ENCODE measurements around the gene TTC12.

TTC12 gene

GRCh38 chr11:113401718-113402117, 87.3 kb downstream of the TTC12 start:
- Mint-ChIP-seq H3K27me3 (ENCODE audit: low read depth) (peaks cover 4% of the 10 kb centered on the region), H3K4me3 (no peak overlapping the region), H3K36me3 (ENCODE audit: low read depth) (no peaks in the 10 kb centered on the region), H3K9me3 (no peaks in the 10 kb centered on the region), H3K27ac (no peak overlapping the region), H3K4me1 (ENCODE audit: low read depth) (no peaks in the 10 kb centered on the region)
- DNase-seq (ENCODE audit: low spot score) = no peak

GRCh38 chr11:113404859-113405430, 90.6 kb downstream of the TTC12 start:
- Mint-ChIP-seq H3K27me3 (ENCODE audit: low read depth) (peaks cover 4% of the 10 kb centered on the region), H3K27ac (no peak overlapping the region), H3K4me3 (no peak overlapping the region), H3K4me1 (ENCODE audit: low read depth) (no peaks in the 10 kb centered on the region), H3K9me3 (no peaks in the 10 kb centered on the region), H3K36me3 (ENCODE audit: low read depth) (no peaks in the 10 kb centered on the region)
- DNase-seq (ENCODE audit: low spot score) = no peak

DNA sequence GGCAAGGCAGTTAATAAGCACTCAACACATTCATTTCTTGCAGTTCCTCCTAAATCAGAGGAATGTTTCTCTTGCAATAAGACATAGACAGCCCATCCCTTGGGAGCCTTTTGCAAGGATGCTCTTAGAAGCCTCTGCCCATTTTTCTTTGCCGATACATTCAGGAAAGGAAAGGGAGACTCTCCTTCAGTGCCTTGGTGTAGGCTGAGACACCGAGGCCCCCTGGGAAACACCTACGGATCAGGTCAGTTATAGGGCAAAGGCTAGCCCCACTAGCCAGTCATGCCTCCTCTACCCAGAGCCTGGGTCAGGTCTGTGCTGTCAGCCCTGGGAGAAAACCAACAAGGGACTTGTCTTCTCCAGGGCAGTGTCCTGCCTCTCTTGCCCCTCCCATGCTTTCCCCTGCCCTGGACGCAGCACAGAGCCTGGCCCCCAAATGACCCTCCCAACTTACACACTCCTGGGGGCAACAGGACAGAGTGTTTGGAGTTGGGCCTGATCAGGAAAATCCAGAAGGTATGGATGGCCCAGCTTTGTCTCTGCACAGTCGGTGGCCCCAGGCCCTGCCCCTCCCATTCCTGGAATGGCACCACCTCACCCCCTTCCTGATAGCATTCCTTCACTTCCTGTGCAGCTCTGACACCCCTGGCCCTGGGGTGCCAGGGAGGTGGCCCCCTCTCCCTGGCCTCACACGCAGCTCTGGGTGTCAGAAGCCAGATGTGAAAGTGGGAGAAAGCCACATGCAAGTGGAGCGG, 91.5 kb downstream of the TTC12 start:
- Mint-ChIP-seq H3K9me3 (no peaks in the 10 kb centered on the region), H3K4me1 (ENCODE audit: low read depth) (no peaks in the 10 kb centered on the region), H3K27ac (no peak overlapping the region), H3K27me3 (ENCODE audit: low read depth) (peaks cover 4% of the 10 kb centered on the region), H3K4me3 (no peak overlapping the region), H3K36me3 (ENCODE audit: low read depth) (no peaks in the 10 kb centered on the region)
- no peak for DNase-seq (ENCODE audit: low spot score)

GRCh38 chr11:113407163-113407562, 92.8 kb downstream of the TTC12 start:
- DNase-seq (ENCODE audit: low spot score) = no peak
- H3K9me3 Mint-ChIP-seq = no peaks in the 10 kb centered on the region
- no peak overlapping the region for H3K27ac Mint-ChIP-seq
- H3K4me3 Mint-ChIP-seq = no peak overlapping the region
- H3K4me1 Mint-ChIP-seq (ENCODE audit: low read depth) = no peaks in the 10 kb centered on the region
- no peaks in the 10 kb centered on the region for H3K36me3 Mint-ChIP-seq (ENCODE audit: low read depth)
- H3K27me3 Mint-ChIP-seq (ENCODE audit: low read depth) = peaks cover 4% of the 10 kb centered on the region

DNA sequence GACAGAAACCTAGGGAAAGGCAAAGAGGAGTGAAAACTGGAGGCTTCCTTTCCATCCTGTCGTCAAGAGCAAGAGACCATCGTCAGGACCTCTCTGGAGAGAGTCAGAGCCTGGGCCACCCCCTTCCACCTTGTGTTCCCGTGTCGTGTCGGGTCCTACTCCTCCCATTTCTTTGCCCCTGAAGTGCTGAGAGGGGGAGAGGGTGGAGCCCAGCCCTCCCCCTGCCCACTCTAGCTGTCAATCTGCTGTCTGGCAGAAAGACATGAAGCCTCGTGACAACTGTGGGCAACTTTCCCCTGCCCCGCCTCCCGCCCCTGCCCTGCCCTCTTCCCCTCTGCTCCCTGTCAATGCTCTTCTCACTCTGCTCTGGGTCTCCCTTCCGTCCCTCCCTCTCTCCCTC, 93.8 kb downstream of the TTC12 start:
- H3K27me3 Mint-ChIP-seq (ENCODE audit: low read depth) = peaks cover 4% of the 10 kb centered on the region
- H3K27ac Mint-ChIP-seq = no peak overlapping the region
- H3K4me3 Mint-ChIP-seq = no peak overlapping the region
- no peaks in the 10 kb centered on the region for H3K36me3 Mint-ChIP-seq (ENCODE audit: low read depth)
- DNase-seq (ENCODE audit: low spot score) = no peak
- no peaks in the 10 kb centered on the region for H3K4me1 Mint-ChIP-seq (ENCODE audit: low read depth)
- H3K9me3 Mint-ChIP-seq = no peaks in the 10 kb centered on the region

DNA sequence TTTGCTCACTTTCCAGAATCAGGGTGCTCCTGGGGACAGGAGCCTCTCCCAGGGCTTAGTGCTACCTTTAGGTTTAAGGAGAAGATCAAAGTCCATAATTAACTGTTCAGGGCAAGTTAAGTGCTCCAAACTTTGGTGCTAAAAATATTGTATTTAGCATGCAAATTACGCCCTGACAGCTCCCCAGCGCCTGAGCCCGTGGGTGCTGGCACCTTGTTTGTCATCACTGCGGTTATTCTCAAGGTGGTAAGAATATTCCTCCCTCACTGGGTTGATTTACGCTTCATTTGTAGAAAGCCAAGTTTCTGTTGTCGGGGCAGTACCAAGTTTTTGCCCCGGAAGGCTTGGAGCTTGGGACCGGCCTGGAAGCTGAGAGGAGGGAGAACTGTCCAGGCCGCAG, 94.5 kb downstream of the TTC12 start:
- no peaks in the 10 kb centered on the region for H3K4me1 Mint-ChIP-seq (ENCODE audit: low read depth)
- H3K27ac Mint-ChIP-seq = no peak overlapping the region
- no peaks in the 10 kb centered on the region for H3K36me3 Mint-ChIP-seq (ENCODE audit: low read depth)
- DNase-seq (ENCODE audit: low spot score) = no peak
- H3K9me3 Mint-ChIP-seq = no peaks in the 10 kb centered on the region
- no peak overlapping the region for H3K4me3 Mint-ChIP-seq
- peaks cover 4% of the 10 kb centered on the region for H3K27me3 Mint-ChIP-seq (ENCODE audit: low read depth)

DNA sequence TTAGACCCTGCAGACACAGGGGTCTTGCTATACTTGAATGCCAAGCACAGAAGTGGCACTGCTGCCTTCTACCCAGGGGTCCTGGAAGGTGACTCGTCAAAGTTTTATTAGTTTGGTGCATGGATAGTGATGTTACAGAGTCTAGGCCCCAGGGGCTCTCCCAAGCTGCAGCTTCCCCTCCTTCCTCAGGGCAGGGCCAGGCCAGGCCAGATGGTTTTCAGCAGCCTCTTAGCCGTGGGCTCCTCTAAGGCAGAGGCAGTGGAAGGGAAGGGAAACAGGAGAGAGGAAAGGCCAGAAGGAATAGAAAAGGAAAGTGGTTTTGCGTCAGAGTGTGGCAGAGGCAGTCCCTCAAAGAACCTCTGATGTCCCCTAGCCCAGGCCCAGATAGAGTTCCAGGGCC, 95.1 kb downstream of the TTC12 start:
- Mint-ChIP-seq H3K27ac (no peak overlapping the region), H3K36me3 (ENCODE audit: low read depth) (no peaks in the 10 kb centered on the region), H3K4me1 (ENCODE audit: low read depth) (no peaks in the 10 kb centered on the region), H3K27me3 (ENCODE audit: low read depth) (peaks cover 4% of the 10 kb centered on the region), H3K4me3 (no peak overlapping the region), H3K9me3 (no peaks in the 10 kb centered on the region)
- no peak for DNase-seq (ENCODE audit: low spot score)

DNA sequence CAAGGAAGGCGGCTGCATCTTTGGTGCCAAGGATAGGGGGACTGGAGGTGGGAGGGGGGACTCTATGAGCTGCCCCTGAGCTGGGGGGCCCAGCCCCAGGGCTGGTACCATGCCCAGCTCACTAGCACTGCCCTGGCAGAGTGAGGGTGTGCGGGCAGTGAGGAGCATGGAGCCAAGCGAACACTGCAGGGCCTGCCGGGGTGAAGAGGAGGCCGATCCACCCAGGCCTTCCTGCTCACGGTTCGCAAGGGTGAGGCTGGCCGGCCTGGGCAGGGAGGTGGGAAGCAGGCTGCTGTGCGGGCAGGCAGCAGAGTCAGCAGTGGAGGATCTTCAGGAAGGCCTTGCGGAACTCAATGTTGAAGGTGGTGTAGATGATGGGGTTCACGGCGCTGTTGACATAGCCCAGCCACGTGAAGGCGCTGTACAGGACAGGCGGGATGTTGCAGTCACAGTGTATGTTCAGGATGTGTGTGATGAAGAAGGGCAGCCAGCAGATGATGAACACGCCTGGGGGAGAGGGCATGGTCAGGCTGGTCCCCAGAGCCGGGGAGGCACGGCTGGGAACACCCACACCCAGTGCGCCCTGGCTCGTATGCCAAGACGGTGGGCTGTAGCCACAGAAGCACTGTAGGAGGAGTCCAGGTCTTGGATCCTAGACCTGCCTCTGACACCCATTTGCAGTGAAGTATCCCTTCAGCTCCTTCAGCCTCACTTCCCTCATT, 96.2 kb downstream of the TTC12 start:
- Mint-ChIP-seq H3K9me3 (no peaks in the 10 kb centered on the region), H3K27me3 (ENCODE audit: low read depth) (no peaks in the 10 kb centered on the region), H3K27ac (no peak overlapping the region), H3K4me3 (no peak overlapping the region), H3K36me3 (ENCODE audit: low read depth) (no peaks in the 10 kb centered on the region), H3K4me1 (ENCODE audit: low read depth) (no peaks in the 10 kb centered on the region)
- DNase-seq (ENCODE audit: low spot score) = no peak

- no peaks in the 10 kb centered on the region for H3K9me3 Mint-ChIP-seq
- no peak overlapping the region for H3K4me3 Mint-ChIP-seq
- H3K27me3 Mint-ChIP-seq (ENCODE audit: low read depth) = no peaks in the 10 kb centered on the region
- H3K27ac Mint-ChIP-seq = no peak overlapping the region
- H3K36me3 Mint-ChIP-seq (ENCODE audit: low read depth) = no peaks in the 10 kb centered on the region
- DNase-seq (ENCODE audit: low spot score) = no peak
- no peaks in the 10 kb centered on the region for H3K4me1 Mint-ChIP-seq (ENCODE audit: low read depth)
These were observed 97.2 kb downstream of the TTC12 start for GRCh38 chr11:113411536-113411935.

DNA sequence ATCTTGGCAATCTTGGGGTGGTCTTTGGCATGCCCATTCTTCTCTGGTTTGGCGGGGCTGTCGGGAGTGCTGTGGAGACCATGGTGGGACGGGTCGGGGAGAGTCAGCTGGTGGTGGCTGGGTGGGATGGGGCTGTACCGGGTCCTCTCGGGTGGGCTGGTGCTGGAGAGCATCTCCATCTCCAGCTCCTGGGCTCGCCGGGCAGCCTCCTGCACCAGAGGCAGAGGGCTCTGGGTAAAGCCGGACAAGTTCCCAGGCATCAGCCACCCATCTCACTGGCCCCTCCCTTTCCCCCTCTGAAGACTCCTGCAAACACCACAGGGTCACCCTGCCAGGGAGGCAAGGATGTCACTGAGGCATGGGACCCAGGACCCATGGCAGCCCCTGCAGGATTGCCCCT, 98.3 kb downstream of the TTC12 start:
- H3K27ac Mint-ChIP-seq = no peak overlapping the region
- no peaks in the 10 kb centered on the region for H3K4me1 Mint-ChIP-seq (ENCODE audit: low read depth)
- H3K9me3 Mint-ChIP-seq = no peaks in the 10 kb centered on the region
- H3K27me3 Mint-ChIP-seq (ENCODE audit: low read depth) = no peaks in the 10 kb centered on the region
- H3K36me3 Mint-ChIP-seq (ENCODE audit: low read depth) = no peaks in the 10 kb centered on the region
- H3K4me3 Mint-ChIP-seq = no peak overlapping the region
- no peak for DNase-seq (ENCODE audit: low spot score)

DNA sequence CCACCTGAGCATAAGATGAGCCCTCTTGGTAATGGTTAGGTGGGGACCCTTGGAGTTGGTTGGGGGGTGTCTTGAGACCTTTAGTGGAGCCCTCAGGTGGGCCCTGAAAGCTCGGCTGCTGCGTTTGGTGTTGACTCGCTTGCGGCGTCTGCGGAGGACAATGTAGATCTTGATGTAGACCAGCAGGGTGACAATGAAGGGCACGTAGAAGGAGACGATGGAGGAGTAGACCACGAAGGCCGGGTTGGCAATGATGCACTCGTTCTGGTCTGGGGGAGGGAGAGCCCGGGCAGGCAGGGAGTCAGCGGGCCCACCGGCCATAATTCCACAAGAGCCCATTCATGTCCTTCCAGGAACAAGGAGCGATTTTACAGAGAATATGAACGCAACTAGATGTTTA, 101.0 kb downstream of the TTC12 start:
- Mint-ChIP-seq H3K27ac (no peak overlapping the region), H3K36me3 (ENCODE audit: low read depth) (no peaks in the 10 kb centered on the region), H3K27me3 (ENCODE audit: low read depth) (no peaks in the 10 kb centered on the region), H3K4me3 (no peak overlapping the region), H3K9me3 (no peaks in the 10 kb centered on the region), H3K4me1 (ENCODE audit: low read depth) (no peaks in the 10 kb centered on the region)
- DNase-seq (ENCODE audit: low spot score) = no peak
